GM18861 (cell line): Measurements from ENCODE around the gene MEF2A.
"Not testable (repeated sequence)": the region's sequence is repeated elsewhere in the genome, so short reads cannot be mapped to it uniquely, and the experiment has no call there.

Experiments
- ATAC-seq: cut with Tn5 transposase; IDR thresholded peaks from one replicate; pipeline ENCODE4 v1.9.1; 2021; ENCODE audit not compliant: unreplicated experiment

The MEF2A gene

GRCh38 chr15:99644913-99645542 lies 79.2 kb downstream of the MEF2A start:
- ATAC-seq = no peak

- no peak for ATAC-seq
Observed at GRCh38 chr15:99645543-99645935, 79.8 kb downstream of the MEF2A start.

DNA sequence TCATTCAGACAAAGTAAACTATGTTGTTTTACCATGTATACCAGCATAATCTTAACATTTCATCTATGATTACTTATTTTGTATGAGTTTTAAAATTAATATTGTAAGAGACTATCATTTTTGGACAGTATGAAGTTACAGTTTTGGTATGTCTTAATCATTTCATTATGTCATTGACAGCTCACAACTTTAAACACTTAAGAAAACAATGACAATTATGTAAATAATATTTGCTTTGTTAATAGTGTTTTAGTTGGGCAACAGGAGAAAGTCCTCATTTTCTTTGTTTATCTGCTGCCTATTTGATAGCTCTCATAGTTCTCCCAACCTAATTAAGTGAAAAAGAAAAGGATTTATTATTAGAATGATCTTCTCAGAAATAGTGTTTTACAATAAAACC lies 80.2 kb downstream of the MEF2A start:
- no peak for ATAC-seq

DNA sequence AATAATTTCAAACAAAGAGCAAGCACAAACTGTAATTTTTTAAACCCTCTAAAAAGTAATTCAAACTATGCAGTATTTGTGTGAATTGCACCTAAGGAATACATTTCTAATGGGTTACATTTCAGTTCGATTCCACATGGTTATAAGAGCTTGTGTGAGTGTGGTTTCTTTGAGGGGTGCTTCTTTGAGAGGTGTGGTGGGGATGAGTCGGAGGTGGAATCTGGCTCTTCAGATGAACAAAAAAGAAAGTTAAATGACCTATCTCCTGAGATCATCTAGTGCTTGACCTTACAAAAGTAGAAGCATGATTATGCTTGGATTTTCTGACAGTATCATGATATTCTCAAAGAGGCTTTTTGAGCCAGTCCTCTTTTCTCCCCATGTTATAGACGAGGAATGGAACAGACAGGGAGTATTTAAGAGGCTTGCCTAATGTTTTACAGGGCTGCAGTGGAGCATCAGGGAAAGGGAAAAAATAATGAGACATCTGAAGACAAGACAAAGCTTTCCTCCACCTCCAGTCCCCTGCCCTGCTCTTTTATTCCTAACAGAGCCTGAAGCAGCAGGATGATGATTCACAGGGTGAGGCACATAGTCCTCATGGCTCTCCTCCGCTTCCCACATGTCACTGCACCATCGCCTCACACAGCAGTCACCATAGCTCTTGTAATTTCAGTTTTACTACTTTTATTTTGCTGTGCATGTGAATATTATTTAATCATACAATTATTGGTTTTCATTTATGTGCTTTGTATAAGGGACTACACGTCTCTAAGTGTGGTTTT lies 85.4 kb downstream of the MEF2A start:
- no peak for ATAC-seq

DNA sequence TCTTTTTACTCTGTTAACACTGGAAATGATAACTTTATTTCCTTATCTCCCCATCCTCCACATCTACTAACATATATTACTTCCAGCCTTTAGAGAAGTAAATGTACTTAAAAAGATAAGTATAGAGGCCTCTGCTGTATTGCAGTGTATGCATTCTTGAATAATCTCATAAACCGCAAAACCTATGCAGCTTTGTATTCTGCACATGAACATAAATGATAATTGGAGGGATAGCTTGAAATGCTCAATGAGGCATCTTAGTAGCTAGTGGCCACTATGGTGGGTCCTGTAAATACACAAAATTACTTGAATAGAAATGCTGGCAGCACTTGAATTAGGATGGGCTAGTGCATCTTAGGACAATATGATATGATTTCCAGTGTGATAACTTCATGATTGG lies 90.4 kb downstream of the MEF2A start:
- no peak for ATAC-seq

GRCh38 chr15:99657996-99658395 lies 92.2 kb downstream of the MEF2A start:
- no peak for ATAC-seq

DNA sequence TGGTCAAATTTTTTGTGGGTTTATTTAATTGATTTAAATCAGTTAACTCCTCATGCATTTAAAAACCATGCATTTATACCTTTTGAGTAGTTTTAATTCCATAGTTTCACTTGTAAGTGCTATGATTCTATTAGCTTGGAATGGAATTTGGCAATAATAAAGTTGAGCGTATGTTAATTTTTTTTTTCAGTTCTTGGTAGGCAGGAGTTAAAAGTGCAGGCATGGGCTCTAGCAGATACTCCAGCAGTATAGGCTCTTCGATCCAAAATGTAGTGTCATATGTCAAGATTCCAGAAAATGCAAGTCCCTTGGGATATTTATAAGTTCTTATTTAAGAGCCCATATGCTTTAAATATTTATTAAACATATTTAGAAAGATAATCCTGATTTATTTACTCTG lies 97.1 kb downstream of the MEF2A start:
- ATAC-seq = no peak

DNA sequence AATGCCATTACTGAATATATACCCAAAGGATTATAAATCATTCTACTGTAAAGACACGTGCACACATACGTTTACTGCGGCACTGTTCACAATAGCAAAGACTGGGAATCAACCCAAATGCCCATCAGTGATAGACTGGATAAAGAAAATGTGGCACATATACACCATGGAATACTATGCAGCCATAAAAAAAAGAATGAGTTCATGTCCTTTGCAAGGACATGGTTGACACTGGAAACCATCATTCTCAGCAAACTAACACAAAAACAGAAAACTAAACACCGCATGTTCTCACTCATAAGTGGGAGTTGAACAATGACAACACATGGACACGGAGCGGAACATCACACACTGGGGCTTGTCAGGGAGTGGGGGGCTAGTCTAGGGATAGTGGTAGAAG lies 100.3 kb downstream of the MEF2A start:
- ATAC-seq = not testable (repeated sequence)

DNA sequence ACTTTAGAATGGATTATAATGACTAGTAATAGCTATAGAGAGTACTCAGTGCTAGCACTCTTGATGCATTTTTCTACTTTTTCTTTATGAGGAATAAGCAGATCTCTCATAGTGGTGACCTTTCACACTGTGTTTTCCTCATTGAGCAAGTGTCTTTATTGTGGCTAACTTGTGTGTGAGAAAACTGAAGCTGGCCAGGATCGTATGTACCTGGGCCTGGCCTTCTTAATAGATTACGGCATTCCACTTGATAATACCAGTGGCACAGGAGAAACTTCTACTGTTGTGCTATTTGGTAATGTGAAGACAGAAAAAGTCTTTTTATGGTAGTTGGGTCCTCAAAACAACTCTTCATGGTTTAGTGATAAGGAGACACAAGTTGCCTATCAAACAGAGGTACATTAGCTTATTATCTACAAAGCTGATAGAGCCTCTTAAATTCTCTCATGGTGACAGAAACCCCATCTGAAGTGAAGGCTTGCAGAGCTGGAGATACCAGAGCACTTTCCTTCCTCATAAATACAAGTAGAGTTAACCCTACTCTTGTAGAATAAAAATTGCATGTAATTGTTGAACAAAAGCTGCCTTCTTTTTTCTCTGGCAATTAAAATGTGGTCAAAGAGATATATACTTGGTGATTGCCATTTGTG lies 102.9 kb downstream of the MEF2A start:
- no peak for ATAC-seq

DNA sequence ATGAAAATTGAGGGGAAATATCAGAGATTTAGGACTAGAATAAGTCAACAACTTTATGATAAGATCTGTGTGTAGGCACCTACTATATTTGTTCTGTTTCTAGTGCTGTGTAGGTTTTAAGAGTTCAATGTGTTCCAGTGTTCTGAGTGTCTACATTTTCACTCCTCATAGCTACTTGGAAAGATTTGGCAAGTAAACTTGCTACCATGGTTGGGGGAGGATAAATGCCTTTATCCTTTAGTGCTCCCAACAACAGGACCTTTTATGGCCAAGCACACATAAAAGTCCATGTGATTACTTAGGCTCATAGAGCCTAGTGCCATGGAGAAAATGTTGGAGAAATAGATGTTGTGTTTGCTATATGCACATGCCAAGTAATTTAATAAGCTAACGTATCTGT lies 103.5 kb downstream of the MEF2A start:
- ATAC-seq = no peak

- ATAC-seq = no peak
Observed at GRCh38 chr15:99671926-99672635, 106.3 kb downstream of the MEF2A start.

DNA sequence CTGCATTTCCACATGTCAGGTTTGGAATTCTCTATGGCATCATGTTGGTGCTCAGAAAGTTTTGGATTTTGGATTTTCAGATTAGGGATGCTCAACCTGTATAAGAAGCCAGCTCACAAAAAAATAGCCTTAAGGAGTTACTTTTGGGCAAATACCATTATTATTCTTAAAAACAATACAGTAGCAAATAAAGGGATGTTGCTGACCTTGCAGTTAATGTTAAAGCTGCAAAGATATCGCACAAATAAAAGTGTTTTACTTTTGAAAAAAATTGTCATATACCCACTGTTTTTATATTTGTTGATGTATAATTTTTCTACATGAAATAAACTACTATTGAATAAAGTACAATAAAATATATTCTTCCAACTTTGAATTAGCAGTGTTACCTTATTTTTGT lies 107.3 kb downstream of the MEF2A start:
- ATAC-seq = no peak

DNA sequence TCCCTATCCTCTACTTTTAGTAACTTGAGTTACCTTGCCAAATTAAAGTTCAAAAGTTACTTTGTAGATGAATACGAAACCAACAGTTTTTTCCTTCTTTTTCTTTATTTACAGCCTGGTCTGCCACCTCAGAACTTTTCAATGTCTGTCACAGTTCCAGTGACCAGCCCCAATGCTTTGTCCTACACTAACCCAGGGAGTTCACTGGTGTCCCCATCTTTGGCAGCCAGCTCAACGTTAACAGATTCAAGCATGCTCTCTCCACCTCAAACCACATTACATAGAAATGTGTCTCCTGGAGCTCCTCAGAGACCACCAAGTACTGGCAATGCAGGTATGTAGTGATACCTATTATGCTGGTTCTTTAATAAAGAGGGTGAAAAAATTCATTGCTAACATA lies 108.5 kb downstream of the MEF2A start:
- ATAC-seq = no peak

DNA sequence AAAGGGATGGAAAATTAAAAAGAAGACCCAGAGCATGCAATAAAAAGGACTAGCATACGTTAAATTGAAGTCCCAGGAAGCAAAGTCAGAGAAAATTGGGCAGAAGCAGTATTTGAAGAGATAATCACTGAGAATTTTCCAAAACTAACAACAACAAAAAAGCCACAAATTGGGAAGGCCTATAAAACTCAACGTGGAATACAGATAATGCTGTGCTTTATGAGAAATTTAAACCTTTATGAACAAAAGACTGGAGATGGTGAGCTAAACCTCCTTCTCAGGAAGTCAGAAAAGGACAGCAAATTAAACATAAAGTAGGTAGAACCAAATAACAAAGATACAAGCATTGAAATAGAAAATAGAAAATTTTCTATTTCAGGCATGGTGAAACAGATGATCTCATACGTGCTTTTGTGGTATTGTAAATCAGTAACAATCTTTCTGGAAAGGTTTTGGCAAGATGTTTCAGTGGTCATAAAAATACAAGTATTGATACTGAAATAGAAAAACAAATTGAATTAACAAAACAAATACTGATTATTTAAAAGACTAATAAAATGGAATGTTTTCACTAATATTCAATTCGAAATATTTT lies 111.9 kb downstream of the MEF2A start:
- ATAC-seq = peak; percentile 67

DNA sequence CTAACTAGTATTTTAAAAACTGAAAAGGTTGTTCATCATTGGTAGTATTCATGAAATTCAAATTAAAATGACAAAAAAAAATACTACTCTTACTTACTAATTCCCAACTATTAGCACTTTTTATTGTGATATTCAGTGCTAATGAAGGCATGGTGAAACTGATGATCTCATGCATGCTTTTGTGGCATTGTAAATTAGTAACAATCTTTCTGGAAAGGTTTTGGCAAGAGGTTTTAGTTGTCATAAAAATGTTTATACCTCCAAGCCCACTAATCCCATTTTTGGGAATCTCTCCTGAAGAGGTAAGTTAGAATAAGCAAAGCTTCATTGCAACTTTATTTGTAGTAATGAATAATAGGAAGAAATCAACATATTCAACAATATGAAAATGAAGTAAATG lies 114.5 kb downstream of the MEF2A start:
- ATAC-seq = no peak

- ATAC-seq = no peak
Observed at GRCh38 chr15:99681990-99682389, 116.2 kb downstream of the MEF2A start.

DNA sequence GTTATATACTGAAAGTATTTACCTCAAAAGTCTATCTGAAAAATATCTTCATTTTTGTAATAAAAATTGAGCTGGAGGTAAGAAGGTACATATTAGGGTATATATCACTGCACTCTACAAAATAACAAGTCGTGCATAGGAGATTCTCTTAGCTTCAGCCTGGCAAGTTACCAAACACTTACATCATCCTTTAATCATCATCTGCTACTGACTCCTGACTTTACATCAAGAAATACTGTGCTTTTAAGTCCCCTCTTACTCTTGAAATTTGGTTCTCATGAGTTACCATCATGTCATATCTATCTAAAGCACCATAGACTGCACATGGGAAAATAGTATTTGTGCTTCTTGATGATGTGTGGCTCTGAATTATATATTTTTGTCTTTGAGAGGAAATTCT lies 116.7 kb downstream of the MEF2A start:
- ATAC-seq = no peak

DNA sequence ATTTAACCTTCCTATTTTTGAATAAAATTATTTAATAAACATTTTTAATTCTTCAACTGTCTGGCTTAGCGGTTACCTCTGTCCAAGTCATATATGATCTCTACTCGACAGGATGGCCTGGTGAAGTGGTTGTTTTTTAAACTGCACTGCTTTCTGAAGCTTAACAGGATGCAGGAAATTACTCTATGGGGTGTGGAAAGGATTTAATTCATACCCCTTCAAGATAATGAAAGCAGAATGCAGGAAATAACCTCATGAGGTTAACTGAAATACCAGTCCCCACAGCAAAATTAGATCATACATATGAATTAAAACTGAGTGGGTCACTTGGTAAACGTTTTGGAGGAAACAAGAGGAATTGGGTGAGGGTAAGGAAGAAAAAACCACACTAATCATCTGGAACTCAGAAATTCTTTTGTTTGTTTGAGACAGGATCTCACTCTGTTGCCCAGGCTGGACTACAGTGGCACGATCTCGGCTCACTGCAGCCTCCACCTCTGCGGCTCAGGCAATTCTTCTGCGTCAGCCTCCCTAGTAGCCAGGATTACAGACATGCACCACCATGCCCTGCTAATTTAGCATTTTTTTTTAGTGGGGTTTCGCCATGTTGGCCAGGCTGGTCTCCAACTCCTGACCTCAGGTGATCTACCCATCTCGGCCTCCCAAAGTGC lies 117.4 kb downstream of the MEF2A start:
- no peak for ATAC-seq

- ATAC-seq = no peak
Observed at GRCh38 chr15:99686290-99686689, 120.5 kb downstream of the MEF2A start.

- no peak for ATAC-seq
Observed at GRCh38 chr15:99692825-99693224, 127.0 kb downstream of the MEF2A start.

GRCh38 chr15:99696096-99696495 lies 130.3 kb downstream of the MEF2A start:
- no peak for ATAC-seq
